RWPE2 (cell line): ENCODE measurements around the gene SLC16A10.
"Not testable (repeated sequence)": the region's sequence is repeated elsewhere in the genome, so short reads cannot be mapped to it uniquely, and the experiment has no call there.

Experiments used
- ATAC-seq: fragments of 200-7000 bp; cut with Tn5 transposase; 3 replicates; pipeline ENCODE4 v1.9.1; 2021; ENCODE audit warnings: low read depth
- DNase-seq: peaks from one replicate; pipeline ENCODE4 v3.0.0-alpha.2; 2020; ENCODE audit warnings: low spot score
- H3K27ac ChIP-seq: fragments of 450-650 bp; 2 replicates; pipeline ENCODE4 v1.5.1; 2017; ENCODE audit warnings: mild to moderate bottlenecking; ENCODE audit not compliant: poor library complexity, severe bottlenecking
- H3K27me3 ChIP-seq: fragments of 250-450 bp; sonication (Bioruptor Pico); 2 replicates; pipeline ENCODE4 v1.5.1; 2021; ENCODE audit warnings: mild to moderate bottlenecking, moderate library complexity; ENCODE audit not compliant: insufficient read depth, poor library complexity, severe bottlenecking
- H3K36me3 ChIP-seq: fragments of 250-450 bp; sonication (Bioruptor Pico); 2 replicates; pipeline ENCODE4 v1.5.1; 2020; ENCODE audit warnings: low read depth, mild to moderate bottlenecking, moderate library complexity
- H3K4me1 ChIP-seq: fragments of 250-450 bp; sonication (Bioruptor Pico); 2 replicates; pipeline ENCODE4 v1.5.1; 2021; ENCODE audit warnings: mild to moderate bottlenecking, moderate library complexity; ENCODE audit not compliant: insufficient read depth, poor library complexity, severe bottlenecking
- H3K4me3 ChIP-seq: fragments of 250-450 bp; sonication (Bioruptor Pico); 2 replicates; pipeline ENCODE4 v1.5.1; 2021; ENCODE audit warnings: mild to moderate bottlenecking, moderate library complexity; ENCODE audit not compliant: severe bottlenecking
- H3K9me3 ChIP-seq: fragments of 250-450 bp; sonication (Bioruptor Pico); 2 replicates; pipeline ENCODE4 v1.5.1; 2021; ENCODE audit warnings: mild to moderate bottlenecking, moderate library complexity; ENCODE audit not compliant: severe bottlenecking
- CTCF ChIP-seq: fragments of 450-650 bp; IDR thresholded peaks from one replicate; pipeline ENCODE4 v1.5.1; 2017; ENCODE audit warnings: mild to moderate bottlenecking, moderate library complexity; ENCODE audit not compliant: poor library complexity, severe bottlenecking

SLC16A10 gene

DNA sequence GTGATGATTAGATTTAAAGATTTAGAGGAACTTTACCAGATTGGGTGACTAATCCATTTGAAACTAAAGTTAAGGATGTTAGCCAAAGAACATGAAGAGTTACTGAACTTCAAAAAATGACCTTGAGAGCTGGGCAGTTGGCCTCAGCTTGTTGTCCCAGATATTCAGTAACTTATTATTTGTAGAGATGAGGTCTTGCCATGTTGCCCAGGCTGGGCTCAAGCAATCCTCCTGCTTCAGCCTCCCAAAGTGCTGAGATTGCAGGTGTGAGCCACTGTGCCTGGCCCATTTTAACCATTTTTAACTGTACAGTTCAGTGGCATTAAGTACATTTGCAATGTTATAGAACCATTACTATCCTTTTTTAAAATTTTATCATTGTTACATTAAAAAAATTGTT, 161.5 kb downstream of the SLC16A10 start:
- Histone ChIP-seq H3K27me3 (no peaks in the 10 kb centered on the region), H3K4me3 (no peak overlapping the region), H3K9me3 (no peaks in the 10 kb centered on the region), H3K4me1 (no peaks in the 10 kb centered on the region), H3K27ac (no peak overlapping the region), H3K36me3 (no peaks in the 10 kb centered on the region)
- DNase-seq (no peak), ATAC-seq (no peak)
- no peak for TF ChIP-seq CTCF

- Histone ChIP-seq H3K9me3 (no peaks in the 10 kb centered on the region), H3K27ac (no peak overlapping the region), H3K36me3 (no peaks in the 10 kb centered on the region), H3K4me1 (no peaks in the 10 kb centered on the region), H3K4me3 (no peak overlapping the region), H3K27me3 (no peaks in the 10 kb centered on the region)
- TF ChIP-seq CTCF: no peak
- ATAC-seq (no peak), DNase-seq (no peak)
These were observed 163.6 kb downstream of the SLC16A10 start for GRCh38 chr6:111250791-111251354.

DNA sequence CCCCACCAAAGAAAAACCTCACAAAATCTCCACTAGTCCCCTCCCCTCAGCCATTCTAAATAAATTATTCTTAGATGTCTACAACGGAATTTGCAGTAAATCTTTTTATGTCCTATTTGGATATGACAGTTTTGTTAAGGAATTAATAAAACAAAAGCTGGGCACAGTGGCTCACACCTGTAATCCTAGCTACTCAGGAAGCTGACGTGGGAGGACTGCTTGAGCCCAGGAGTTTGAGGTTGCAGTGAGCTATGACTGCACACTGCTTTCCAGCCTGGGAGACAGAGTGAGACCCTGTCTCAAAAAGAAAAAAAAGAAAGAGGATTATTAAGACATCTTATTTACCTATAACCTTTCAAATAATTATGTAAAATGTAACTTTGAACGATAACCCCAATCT, 165.4 kb downstream of the SLC16A10 start:
- no peaks in the 10 kb centered on the region for H3K9me3 ChIP-seq
- no peak overlapping the region for H3K27ac ChIP-seq
- H3K4me3 ChIP-seq: no peak overlapping the region
- no peaks in the 10 kb centered on the region for H3K36me3 ChIP-seq
- DNase-seq (no peak), ATAC-seq (no peak)
- TF ChIP-seq CTCF: no peak
- no peaks in the 10 kb centered on the region for H3K27me3 ChIP-seq
- H3K4me1 ChIP-seq: no peaks in the 10 kb centered on the region

DNA sequence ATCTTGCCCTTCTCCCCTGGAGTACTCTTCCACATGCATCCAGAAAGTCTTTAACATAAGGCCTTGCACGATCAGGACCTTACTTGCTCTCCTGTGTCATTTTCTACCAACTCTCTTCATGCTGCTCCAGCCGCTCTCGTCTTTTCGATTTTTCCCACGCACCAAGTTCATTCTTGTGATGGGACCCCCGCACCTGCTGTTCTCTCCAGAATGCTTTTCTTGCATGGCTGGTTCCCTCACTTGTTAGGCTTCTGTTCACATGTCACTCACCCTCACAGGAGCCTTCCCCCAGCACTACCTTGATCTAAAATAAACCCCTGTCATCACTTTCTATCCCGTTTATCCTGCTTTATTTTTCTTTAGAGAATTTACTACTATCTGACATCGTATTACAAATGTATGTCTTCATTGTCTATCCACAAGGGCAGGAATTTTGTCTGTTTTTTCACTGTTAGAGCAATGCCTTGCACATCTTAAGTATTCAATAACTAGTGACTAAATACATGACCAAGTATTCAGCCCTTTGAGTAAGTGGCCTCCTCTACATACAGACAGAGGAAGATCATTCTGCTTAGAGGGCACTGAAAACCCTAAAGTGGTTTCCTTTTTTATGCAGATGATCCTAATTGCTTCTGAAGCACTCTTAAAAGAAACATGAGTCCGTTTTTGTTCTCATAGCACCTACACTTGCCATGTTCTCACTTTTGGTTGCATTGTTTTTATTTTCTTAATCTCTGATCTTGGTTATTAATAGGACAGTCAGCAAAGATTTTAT, 166.9 kb downstream of the SLC16A10 start:
- no peak for TF ChIP-seq CTCF
- no peaks in the 10 kb centered on the region for H3K27me3 ChIP-seq
- no peak overlapping the region for H3K4me3 ChIP-seq
- DNase-seq (no peak), ATAC-seq (no peak)
- H3K36me3 ChIP-seq: no peaks in the 10 kb centered on the region
- no peaks in the 10 kb centered on the region for H3K9me3 ChIP-seq
- H3K4me1 ChIP-seq: no peaks in the 10 kb centered on the region
- H3K27ac ChIP-seq: no peak overlapping the region

DNA sequence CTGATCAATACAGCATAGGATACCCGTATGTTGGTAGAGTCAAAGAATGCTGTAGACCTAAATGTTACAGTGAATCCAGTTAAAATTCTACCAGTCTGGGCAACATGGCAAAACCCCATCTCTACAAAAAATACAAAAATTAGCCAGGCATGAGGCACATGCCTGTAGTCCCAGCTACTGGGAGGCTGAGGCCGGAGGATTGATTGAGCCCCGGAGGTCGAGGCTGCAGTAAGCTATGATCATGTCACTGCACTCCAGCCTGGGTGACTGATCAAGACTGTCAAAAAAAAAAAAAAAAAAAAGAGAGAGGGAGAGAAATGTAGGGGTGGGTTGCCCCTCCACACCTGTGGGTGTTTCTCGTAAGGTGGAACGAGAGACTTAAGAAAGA, 167.5 kb downstream of the SLC16A10 start:
- no peaks in the 10 kb centered on the region for H3K36me3 ChIP-seq
- DNase-seq (no peak), ATAC-seq (no peak)
- no peak for TF ChIP-seq CTCF
- no peaks in the 10 kb centered on the region for H3K27me3 ChIP-seq
- H3K27ac ChIP-seq: no peak overlapping the region
- no peaks in the 10 kb centered on the region for H3K9me3 ChIP-seq
- H3K4me1 ChIP-seq: no peaks in the 10 kb centered on the region
- H3K4me3 ChIP-seq: no peak overlapping the region

- not testable (repeated sequence) for DNase-seq, H3K27me3 ChIP-seq, H3K4me3 ChIP-seq, H3K27ac ChIP-seq, ATAC-seq, H3K9me3 ChIP-seq, H3K4me1 ChIP-seq, H3K36me3 ChIP-seq
These were observed 168.5 kb downstream of the SLC16A10 start for GRCh38 chr6:111255838-111256237.
